ENCODE results near the gene CPZ. TPM values are rescaled to one million over a fixed set of nuclear protein-coding genes. Genes with fewer than 3 reads are reported as not detected.

The CPZ gene
- total and polyA plus RNA-seq, 2 experiments from 2014 or later = 24.6 to 37.3 TPM

DNA sequence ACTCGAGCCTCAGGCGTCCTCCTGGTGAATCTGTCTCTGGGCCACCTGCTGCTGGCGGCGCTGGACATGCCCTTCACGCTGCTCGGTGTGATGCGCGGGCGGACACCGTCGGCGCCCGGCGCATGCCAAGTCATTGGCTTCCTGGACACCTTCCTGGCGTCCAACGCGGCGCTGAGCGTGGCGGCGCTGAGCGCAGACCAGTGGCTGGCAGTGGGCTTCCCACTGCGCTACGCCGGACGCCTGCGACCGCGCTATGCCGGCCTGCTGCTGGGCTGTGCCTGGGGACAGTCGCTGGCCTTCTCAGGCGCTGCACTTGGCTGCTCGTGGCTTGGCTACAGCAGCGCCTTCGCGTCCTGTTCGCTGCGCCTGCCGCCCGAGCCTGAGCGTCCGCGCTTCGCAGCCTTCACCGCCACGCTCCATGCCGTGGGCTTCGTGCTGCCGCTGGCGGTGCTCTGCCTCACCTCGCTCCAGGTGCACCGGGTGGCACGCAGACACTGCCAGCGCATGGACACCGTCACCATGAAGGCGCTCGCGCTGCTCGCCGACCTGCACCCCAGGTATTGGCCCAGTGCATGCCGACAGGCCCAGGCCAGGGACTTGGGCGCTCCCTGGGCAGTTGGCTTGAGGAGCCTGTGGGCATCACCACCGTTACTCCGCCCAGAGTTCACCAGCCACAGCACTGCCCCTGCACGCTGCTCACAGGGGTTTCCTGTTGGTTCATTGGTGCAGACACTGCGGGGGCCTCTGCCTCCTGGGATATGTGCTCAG lies 11.3 kb upstream of the CPZ start:
- peak overlapping the region; percentile 69; the same call in 1 of the 2 replicates for H2AFZ ChIP-seq
- peaks cover 38% of the 10 kb centered on the region for H3K4me1 Mint-ChIP-seq
- H3K4me3 Mint-ChIP-seq = peak overlapping the region; percentile 65
- H3K4me1 ChIP-seq (ENCODE audit: insufficient read depth) = peaks cover 16% of the 10 kb centered on the region; the same call in 1 of the 2 replicates
- no peaks in the 10 kb centered on the region for H3K36me3 ChIP-seq (ENCODE audit: insufficient read depth)
- no peaks in the 10 kb centered on the region for H3K36me3 Mint-ChIP-seq (ENCODE audit: low read depth)
- peaks cover 13% of the 10 kb centered on the region for H3K27me3 ChIP-seq (ENCODE audit: insufficient read depth)
- peak overlapping the region; percentile 89 for H3K4me2 ChIP-seq
- peak; percentile 3 for ATAC-seq
- no peaks in the 10 kb centered on the region for H3K9me3 Mint-ChIP-seq
- no peak for DNase-seq (ENCODE audit: low spot score)
- 0 out of 2 replicates have a peak, but pooled peaks cover 2% of the 10 kb centered on the region for H3F3A ChIP-seq (replicated peaks; ENCODE audit: low read depth)
- no peaks in the 10 kb centered on the region for H3K79me2 ChIP-seq (replicated peaks; ENCODE audit: insufficient read depth)
- H4K20me1 ChIP-seq (replicated peaks; ENCODE audit: insufficient read depth) = no peaks in the 10 kb centered on the region
- peak overlapping the region; percentile 65 for H3K4me3 ChIP-seq
- no peak overlapping the region for H3K27ac Mint-ChIP-seq
- H3K9me2 ChIP-seq (ENCODE audit: insufficient read depth) = no peaks in the 10 kb centered on the region
- peaks cover 36% of the 10 kb centered on the region for H3K27me3 Mint-ChIP-seq (ENCODE audit: insufficient read depth, low read depth, poor library complexity)
- no peak overlapping the region for H3K27ac ChIP-seq (ENCODE audit: low read depth)
- TF ChIP-seq, protein P1, sequence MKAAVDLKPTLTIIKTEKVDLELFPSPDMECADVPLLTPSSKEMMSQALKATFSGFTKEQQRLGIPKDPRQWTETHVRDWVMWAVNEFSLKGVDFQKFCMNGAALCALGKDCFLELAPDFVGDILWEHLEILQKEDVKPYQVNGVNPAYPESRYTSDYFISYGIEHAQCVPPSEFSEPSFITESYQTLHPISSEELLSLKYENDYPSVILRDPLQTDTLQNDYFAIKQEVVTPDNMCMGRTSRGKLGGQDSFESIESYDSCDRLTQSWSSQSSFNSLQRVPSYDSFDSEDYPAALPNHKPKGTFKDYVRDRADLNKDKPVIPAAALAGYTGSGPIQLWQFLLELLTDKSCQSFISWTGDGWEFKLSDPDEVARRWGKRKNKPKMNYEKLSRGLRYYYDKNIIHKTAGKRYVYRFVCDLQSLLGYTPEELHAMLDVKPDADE (IDR thresholded peaks at IDR 0.05) = no peak

DNA sequence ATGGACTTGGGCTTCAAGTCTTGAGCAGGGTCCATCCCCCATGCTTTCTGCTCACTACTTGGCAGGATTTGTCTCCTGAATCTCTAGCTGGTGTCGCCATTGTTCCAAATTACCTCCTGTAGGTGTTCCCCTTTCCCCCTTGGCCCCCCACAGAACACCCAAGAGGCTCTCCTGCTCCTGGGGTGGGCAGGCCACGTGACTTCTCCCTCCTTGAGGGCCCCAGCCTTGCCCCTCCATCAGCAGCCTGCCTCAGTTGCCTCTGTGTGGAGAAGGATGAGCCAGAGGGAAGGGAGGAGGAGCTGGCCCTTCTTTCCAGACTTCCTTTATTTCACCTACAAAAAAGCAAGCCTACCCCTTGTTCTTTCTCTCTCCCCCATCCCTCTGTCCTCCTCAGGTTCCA lies 10.5 kb upstream of the CPZ start:
- peaks cover 37% of the 10 kb centered on the region for H3K27me3 Mint-ChIP-seq (ENCODE audit: insufficient read depth, low read depth, poor library complexity)
- no peaks in the 10 kb centered on the region for H4K20me1 ChIP-seq (replicated peaks; ENCODE audit: insufficient read depth)
- no peaks in the 10 kb centered on the region for H3K36me3 ChIP-seq (ENCODE audit: insufficient read depth)
- ATAC-seq (no peak), DNase-seq (ENCODE audit: low spot score) (no peak)
- H3K9me3 Mint-ChIP-seq = no peaks in the 10 kb centered on the region
- H3K4me3 Mint-ChIP-seq = no peak overlapping the region; the same call in 2 of the 3 replicates
- H3K79me2 ChIP-seq (replicated peaks; ENCODE audit: insufficient read depth) = no peaks in the 10 kb centered on the region
- no peak overlapping the region for H3K4me2 ChIP-seq
- H3K27ac ChIP-seq (ENCODE audit: low read depth) = no peak overlapping the region
- peaks cover 16% of the 10 kb centered on the region; the same call in 1 of the 2 replicates for H3K4me1 ChIP-seq (ENCODE audit: insufficient read depth)
- H3F3A ChIP-seq (replicated peaks; ENCODE audit: low read depth) = 0 out of 2 replicates have a peak, but pooled peaks cover 2% of the 10 kb centered on the region
- no peak overlapping the region for H3K27ac Mint-ChIP-seq
- no peak overlapping the region for H2AFZ ChIP-seq
- no peak overlapping the region for H3K4me3 ChIP-seq
- peaks cover 40% of the 10 kb centered on the region for H3K4me1 Mint-ChIP-seq
- H3K27me3 ChIP-seq (ENCODE audit: insufficient read depth) = peaks cover 13% of the 10 kb centered on the region
- no peaks in the 10 kb centered on the region for H3K9me2 ChIP-seq (ENCODE audit: insufficient read depth)
- no peaks in the 10 kb centered on the region for H3K36me3 Mint-ChIP-seq (ENCODE audit: low read depth)
- TF ChIP-seq EZH2 (IDR thresholded peaks at IDR 0.05; ENCODE audit: low read depth, unreplicated experiment) = no peak
- no peak for TF ChIP-seq JUNB (IDR thresholded peaks at IDR 0.05; ENCODE audit: unreplicated experiment)
- no peak for TF ChIP-seq ZNF114 (CRISPR knock-in tag; IDR thresholded peaks at IDR 0.05)
- TF ChIP-seq, protein P2, sequence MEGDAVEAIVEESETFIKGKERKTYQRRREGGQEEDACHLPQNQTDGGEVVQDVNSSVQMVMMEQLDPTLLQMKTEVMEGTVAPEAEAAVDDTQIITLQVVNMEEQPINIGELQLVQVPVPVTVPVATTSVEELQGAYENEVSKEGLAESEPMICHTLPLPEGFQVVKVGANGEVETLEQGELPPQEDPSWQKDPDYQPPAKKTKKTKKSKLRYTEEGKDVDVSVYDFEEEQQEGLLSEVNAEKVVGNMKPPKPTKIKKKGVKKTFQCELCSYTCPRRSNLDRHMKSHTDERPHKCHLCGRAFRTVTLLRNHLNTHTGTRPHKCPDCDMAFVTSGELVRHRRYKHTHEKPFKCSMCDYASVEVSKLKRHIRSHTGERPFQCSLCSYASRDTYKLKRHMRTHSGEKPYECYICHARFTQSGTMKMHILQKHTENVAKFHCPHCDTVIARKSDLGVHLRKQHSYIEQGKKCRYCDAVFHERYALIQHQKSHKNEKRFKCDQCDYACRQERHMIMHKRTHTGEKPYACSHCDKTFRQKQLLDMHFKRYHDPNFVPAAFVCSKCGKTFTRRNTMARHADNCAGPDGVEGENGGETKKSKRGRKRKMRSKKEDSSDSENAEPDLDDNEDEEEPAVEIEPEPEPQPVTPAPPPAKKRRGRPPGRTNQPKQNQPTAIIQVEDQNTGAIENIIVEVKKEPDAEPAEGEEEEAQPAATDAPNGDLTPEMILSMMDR (conservative IDR thresholded peaks at IDR 0.05; ENCODE audit: low read depth in 2 of 2) = no peak
- no peak for TF ChIP-seq ZNF331 (CRISPR knock-in tag; IDR thresholded peaks at IDR 0.05; ENCODE audit: low read depth)
- no peak for TF ChIP-seq STAT1 (IDR thresholded peaks at IDR 0.05; ENCODE audit: unreplicated experiment)
- no peak for TF ChIP-seq EZH2phosphoT487 (IDR thresholded peaks at IDR 0.05; ENCODE audit: unreplicated experiment)
- TF ChIP-seq POLR2AphosphoS5 (IDR thresholded peaks at IDR 0.05; ENCODE audit: low read depth) = no peak
- no peak for TF ChIP-seq NANOG (IDR thresholded peaks at IDR 0.05; ENCODE audit: borderline replicate concordance)
- TF ChIP-seq CREB1 (CRISPR knock-in tag; IDR thresholded peaks at IDR 0.05; ENCODE audit: low read depth) = no peak
- TF ChIP-seq, protein P3, sequence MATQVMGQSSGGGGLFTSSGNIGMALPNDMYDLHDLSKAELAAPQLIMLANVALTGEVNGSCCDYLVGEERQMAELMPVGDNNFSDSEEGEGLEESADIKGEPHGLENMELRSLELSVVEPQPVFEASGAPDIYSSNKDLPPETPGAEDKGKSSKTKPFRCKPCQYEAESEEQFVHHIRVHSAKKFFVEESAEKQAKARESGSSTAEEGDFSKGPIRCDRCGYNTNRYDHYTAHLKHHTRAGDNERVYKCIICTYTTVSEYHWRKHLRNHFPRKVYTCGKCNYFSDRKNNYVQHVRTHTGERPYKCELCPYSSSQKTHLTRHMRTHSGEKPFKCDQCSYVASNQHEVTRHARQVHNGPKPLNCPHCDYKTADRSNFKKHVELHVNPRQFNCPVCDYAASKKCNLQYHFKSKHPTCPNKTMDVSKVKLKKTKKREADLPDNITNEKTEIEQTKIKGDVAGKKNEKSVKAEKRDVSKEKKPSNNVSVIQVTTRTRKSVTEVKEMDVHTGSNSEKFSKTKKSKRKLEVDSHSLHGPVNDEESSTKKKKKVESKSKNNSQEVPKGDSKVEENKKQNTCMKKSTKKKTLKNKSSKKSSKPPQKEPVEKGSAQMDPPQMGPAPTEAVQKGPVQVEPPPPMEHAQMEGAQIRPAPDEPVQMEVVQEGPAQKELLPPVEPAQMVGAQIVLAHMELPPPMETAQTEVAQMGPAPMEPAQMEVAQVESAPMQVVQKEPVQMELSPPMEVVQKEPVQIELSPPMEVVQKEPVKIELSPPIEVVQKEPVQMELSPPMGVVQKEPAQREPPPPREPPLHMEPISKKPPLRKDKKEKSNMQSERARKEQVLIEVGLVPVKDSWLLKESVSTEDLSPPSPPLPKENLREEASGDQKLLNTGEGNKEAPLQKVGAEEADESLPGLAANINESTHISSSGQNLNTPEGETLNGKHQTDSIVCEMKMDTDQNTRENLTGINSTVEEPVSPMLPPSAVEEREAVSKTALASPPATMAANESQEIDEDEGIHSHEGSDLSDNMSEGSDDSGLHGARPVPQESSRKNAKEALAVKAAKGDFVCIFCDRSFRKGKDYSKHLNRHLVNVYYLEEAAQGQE (IDR thresholded peaks at IDR 0.05; ENCODE audit: unreplicated experiment) = no peak
- TF ChIP-seq, protein P1 (IDR thresholded peaks at IDR 0.05) = no peak

Data from GM23338 (cell line).